CD4-positive, alpha-beta T cell treated with Interleukin-17A for 1 hour (primary cell): Measurements from ENCODE around the gene TCAP.
A peak's percentile ranks its signal among the peaks of the same experiment; 100 is the strongest.

Experiments used
- DNase-seq: peaks from one replicate; pipeline ENCODE4 v3.0.0-alpha.2; 2020

The TCAP gene

DNA sequence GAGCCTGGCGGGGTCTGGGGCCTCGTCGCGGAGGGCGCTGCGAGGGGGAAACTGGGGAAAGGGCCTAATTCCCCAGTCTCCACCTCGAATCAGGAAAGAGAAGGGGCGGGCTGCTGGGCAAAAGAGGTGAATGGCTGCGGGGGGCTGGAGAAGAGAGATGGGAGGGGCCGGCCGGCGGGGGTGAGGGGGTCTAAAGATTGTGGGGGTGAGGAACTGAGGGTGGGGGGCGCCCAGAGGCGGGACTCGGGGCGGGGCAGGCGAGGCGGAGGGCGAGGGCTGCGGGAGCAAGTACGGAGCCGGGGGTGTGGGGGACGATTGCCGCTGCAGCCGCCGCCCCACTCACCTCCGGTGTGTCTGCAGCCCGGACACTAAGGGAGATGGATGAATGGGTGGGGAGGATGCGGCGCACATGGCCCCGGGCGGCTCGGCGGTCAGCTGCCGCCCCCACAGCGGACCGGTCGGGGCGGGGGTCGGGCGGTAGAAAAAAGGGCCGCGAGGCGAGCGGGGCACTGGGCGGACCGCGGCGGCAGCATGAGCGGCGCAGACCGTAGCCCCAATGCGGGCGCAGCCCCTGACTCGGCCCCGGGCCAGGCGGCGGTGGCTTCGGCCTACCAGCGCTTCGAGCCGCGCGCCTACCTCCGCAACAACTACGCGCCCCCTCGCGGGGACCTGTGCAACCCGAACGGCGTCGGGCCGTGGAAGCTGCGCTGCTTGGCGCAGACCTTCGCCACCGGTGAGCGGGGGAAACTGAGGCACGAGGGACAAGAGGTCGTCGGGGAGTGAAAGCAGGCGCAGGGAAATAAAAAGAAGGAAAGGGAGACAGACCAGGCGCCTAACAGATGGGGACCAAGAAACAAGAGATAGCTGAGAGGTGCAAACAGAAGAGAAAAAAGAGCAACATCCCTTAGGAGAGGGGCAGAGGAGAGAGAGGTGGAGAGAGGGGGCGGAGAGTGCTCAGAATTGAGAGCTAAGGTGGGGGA is 3.1 kb downstream of the TCAP start, which contains the start of gene PNMT:
Gene PNMT (plus strand): TSS at position 509 of the 980 bp plus-strand sequence. CDS start 23 bp downstream, at position 532.
- DNase-seq: peak; percentile 64

DNA sequence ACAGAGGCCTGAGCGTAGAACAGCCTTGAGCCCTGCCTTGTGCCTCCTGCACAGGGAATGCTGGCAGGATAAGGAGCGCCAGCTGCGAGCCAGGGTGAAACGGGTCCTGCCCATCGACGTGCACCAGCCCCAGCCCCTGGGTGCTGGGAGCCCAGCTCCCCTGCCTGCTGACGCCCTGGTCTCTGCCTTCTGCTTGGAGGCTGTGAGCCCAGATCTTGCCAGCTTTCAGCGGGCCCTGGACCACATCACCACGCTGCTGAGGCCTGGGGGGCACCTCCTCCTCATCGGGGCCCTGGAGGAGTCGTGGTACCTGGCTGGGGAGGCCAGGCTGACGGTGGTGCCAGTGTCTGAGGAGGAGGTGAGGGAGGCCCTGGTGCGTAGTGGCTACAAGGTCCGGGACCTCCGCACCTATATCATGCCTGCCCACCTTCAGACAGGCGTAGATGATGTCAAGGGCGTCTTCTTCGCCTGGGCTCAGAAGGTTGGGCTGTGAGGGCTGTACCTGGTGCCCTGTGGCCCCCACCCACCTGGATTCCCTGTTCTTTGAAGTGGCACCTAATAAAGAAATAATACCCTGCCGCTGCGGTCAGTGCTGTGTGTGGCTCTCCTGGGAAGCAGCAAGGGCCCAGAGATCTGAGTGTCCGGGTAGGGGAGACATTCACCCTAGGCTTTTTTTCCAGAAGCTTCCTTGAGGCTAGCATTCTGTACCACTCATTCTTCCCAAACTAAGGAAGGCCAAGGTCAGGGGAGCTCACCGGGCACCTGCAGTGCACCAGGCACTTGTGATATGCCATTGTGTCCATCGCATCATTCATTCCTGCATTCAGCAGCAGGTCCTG is 5.0 kb downstream of the TCAP start:
- no peak for DNase-seq

DNA sequence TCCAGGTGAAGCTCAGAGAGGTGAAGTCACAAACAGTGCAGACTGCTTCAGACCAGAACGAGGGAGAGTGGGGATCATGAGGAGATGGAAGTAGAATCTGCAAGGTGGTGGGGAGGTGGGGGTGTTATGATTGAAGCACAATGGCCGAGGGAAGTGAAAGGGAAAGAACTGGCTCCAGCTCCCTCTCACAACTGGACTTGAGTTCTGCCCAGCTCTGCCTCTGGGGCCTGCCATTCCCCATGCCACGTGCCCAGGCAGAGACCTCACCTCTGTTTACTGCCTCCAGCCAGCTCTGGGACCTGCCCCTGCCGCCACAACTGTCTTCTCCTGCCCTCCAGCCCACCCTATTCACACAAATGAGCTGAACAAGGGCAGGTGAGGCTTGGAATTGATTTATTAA is 5.6 kb downstream of the TCAP start:
- no peak for DNase-seq

GRCh38 chr17:39671651-39672521 is 6.7 kb downstream of the TCAP start:
- no peak for DNase-seq

DNA sequence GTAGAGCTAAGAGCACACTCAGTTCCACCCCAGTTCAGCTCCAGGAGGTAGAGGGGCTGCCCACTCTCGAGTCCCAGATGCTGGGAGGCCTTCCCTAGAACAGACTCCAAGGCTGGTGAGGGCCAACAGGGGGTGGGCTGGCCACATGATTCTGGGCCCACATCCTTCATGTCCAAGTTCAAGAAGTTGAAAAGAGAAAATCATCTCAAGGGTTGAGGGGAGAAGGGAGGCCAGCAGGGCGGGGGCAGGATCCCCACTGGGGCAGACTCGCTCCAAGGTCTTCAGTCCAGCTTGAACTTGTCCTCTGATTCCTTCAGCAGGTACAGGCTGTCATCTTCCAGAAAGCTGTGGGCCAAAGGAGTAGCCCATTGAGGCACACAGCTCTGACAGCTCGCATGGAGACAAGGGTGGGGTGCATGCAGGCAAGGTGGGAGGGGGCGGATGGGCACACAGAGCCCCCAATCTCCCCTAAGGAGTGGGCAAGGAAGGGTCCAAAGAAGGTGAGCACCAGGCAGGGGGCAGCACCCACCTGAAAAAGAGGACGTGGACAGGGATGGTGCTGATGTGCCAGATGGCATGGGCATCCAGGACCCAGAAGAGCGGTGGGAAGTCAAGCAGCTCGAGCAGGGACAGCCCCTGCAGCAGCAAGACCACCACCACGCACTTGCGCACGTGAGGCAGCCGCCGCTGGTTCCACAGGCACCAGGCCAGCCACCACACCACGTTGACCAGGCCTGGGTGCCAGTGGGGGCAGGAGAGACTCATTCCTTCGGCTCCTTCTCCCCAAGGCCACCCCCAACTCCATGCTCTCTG is 7.6 kb downstream of the TCAP start:
- no peak for DNase-seq

DNA sequence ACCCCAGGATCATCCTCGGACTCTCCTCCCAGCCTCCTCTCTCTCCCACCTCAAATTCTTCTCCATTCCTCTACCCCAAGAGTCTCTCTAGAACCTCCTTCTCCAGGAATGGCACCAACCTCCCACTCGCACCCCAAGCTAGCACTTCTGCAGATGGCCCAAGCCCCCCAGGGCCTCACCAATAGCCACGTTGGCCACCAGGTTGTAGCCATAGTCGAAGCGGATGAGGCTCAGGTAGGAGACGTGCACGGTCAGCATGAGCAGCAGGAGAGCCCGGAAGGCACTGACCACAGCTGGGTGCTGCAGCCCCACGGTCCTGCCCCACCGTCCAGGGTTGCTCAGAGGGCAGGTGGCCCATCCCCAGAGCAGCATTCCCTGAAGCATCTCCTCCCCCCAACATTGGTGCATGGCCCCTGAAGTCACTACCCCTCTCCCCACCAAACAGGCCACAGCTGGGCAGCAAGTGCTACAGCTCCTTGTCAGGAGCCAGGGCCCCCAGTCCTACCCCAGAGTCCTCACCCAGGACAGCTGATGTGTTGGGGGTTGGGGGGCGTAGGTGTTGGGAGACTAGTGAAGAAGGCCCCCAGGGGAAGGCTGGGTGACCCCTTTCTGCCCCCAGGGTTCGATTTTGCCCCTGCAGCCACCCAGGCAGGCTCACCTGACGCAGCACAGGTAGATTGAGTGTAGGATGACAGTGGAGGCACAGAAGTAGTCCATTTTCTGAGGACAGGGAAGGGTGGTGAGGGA is 8.4 kb downstream of the TCAP start:
- no peak for DNase-seq

DNA sequence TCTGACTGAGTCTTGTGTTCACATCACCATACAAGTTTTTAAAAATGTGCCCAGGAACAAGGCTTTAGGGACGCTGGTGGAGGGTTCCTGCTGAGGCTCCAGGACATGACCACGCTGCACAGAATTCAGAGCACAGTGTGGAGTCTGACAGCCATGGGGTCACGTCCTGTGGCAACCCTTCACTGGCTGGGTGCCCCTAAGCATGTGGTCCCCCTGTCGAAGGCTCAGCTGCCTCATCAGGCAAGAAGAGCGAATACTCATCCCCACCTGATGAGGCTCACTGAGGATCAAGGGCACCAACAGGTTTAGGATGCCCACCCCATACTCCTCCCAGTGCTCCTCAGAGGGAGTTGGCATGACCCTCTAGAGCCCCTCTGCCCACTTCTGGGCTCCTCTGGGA is 9.0 kb downstream of the TCAP start:
- DNase-seq: no peak

GRCh38 chr17:39674702-39675389 is 9.7 kb downstream of the TCAP start:
- DNase-seq: no peak

DNA sequence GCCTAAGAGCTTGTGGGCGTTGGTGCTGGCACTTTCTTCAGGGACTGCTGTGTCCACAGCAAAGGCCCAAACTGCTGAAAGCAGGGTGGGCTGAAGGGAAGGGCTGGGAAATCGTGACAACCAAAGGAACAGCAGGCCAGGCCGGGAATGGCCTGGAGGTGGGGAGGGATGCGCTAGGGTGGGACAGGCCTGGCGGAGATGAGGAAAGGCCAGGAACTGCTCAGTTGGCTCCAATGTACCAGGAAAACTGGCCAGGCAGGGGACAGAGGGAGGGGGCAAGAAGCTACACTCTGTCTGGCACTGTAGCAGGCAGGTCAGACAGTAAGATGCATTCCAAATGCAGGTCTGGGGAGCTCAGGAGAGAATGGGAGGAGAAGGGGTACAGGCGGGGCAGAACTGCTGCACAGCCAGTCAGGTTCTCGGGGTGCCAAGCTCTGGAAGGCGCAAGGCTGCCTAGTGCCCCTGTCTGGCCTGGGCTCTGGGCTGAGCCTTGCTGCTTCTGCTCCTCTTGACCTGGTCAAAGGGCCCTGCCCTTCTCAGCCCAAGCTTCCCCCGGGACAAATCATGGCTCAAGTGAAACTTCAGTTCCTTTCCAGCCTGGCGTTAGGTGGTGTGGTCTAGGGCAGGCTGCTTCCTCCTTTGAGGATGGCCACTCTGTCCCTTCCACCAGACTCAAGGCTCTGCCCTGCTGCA is 10.4 kb downstream of the TCAP start:
- DNase-seq: no peak

DNA sequence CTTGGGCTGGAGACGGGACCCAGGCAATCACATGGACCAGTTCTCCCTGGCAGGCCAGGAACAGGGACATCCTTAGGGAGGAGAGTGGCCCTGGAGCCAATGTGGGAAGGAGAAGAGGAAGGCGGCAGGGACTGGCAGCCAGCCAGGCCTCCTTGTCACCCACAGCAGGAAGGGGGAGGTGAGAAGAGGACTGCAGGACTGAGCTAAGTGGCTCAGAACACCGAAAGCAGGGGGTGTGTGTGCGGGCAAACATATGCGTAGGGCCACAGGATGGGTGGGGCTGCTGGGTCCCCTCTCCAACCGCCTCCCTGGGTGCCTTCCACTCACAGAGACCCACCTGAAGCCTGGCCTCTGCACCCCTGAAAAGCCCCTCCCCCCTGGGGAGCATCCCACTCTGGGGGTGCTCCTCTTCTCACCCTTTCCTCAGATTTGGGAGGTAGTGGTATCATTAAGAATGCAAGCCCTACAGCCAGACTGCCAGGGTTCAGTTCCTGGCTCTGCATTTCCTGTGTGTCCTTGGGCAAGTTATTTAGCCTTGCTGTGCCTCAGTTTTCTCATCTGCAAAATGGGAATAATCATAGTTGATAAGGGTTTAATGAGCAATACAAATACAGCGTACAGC is 11.2 kb downstream of the TCAP start:
- peak; percentile 76 for DNase-seq

DNA sequence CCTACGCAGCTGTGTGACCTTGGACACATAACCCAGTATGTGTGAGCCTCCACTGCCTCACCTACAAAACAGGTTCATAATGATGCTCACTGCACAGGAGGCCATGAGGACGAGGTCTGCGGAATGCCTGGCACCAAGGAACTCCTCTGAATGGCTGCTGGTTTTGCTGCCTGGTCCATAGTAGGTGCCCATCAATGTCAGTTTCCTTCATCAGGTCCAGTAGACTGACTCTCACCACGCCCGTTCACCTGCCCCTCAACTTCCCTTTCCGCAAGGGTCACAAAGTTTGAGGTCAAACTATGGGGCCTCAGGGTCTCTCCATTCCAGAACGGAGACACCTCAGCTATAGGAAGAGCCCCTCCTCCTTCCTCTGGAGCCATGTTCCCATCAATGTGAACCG is 11.9 kb downstream of the TCAP start:
- DNase-seq: no peak

DNA sequence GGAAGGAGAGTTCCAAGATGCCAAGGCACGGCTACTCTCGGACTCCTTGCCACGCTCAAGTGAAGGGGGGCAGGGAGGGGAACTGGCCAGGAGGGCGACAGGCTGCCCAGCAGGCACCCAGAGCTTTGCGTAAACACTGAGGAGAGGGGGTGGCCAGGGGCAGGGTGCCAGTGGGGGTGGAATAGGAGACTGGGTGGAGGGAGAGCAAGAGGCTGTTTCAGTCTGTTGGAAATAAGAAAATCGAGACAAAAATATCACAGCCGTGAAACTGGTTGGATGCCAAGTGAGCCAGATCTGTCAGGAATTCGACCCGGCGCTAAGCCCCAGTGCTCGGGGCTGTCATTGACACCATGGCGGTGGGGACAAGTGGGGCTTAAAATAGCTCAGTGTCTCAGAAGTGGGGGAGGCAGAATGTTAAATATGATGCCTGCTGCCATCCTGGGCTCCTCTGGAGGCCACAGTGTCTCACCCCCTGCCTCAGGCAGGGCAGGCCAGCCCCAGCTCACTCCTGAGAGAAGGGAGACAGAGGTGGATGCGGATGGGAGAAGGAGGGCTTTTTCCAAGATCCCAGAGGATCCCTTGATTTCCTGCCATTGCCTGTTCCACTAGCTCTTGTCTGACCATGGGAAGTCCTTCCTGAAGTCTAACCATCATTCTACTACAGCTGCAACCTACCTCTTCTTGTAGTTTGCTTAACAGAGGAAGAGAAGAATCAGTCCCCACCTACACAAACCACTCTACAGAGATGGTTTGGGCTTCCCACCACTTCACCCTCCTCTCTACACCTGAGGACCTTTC is 12.6 kb downstream of the TCAP start:
- DNase-seq: no peak

DNA sequence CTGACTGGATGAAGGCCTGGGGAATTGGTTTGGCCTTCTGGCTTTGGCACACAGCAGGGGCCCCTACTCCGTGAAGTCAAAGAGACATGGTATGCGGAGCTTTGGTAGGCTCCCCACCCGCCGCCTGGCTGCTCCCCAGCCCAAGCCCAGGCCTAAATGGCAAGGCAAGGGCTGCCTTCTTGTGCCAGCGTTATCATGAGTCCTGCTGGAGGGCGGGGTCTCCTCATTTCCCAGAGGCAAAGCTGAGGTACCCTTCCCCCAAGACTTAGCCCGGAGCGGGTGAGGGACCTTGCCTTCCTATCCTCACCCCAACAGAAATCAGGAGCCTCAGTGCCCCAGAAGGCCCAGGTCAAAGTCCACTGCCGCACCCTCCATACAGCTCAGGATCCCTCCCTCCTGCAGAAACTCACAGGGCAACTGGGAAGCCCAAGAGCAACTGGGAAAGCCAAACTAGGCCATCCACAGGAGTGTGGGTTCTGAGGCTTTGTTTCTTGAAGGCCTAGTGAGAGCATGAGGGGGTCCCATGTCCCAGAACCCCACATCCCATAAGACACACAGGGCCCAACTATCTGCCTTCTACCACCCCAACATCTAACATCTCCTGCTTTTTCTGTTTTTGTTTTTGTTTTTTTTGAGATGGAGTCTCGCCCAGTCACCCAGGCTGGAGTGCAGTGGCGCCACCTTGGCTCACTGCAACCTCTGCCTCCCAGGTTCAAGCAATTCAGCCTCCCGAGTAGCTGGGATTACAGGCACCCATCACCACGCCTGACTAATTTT is 13.4 kb downstream of the TCAP start:
- DNase-seq: no peak

DNA sequence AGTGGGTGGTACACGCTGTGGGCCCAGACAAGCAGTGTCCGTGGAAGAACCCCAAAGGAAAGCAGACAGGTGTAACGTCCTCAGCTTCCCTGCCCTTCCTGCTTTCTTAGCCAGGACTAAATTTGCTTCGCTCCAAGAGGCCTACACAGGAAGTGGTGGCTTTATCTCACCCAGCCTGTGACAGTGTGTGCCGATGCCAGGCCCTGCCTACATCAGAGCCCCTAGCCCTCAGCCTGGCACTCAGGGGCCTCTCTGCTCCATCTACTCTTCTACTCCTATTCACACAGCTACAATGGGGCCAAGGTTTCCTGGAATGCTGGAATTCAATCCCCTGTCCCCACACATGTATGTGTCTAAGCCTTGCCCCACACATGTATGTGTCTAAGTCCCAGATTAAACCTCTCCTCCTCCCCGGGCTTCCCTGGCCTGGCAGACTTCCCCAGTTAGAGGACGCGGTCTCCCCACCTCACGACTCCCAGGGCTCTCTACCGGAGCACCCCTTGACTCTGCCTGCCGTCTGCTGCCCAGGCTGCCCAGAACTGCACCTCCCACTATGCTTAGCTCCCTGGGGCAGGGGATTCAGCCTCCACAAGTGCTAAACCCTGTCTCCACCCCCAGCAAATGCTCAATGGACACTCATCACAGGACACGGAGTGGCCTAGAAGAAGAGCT is 14.5 kb downstream of the TCAP start:
- DNase-seq: peak; percentile 65

DNA sequence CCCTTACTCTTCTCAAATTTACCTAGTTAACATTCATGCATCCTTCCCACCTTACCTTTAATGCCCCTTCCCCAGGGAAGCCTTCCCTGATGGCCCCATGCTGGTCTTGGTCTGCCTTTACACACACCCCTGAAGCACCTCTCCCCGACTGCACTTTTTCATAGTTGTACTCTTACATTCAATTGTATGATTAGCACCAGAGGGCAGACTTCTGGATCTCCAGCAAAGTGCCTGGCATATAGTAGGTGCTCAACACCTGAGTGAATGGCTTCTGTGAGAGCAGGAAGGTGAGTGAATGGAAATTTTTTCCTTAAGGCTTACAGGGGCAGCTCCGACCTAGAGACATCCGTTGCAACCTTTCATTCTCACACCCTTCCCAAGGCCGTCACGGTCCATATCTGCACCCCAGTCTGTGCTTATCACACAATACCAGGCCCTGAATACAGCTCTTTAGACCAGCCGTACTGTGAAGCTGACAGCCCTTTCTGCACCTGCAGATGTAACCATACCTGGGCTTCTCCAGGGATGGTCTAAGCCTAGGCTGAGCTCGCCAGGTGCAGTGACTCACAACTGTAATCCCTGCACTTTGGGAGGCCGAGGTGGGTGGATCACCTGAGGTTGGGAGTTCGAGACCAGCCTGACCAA is 18.3 kb downstream of the TCAP start:
- no peak for DNase-seq
